Iris pigment epithelial cell (primary cell): ENCODE measurements around the gene RIPPLY1.
A peak's percentile ranks its signal among the peaks of the same experiment; 100 is the strongest.

Source experiments
- DNase-seq: peaks from one replicate; pipeline ENCODE4 v3.0.0-alpha.2; 2011; ENCODE audit warnings: low read depth

RIPPLY1 gene, protein sequence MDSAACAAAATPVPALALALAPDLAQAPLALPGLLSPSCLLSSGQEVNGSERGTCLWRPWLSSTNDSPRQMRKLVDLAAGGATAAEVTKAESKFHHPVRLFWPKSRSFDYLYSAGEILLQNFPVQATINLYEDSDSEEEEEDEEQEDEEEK

DNA sequence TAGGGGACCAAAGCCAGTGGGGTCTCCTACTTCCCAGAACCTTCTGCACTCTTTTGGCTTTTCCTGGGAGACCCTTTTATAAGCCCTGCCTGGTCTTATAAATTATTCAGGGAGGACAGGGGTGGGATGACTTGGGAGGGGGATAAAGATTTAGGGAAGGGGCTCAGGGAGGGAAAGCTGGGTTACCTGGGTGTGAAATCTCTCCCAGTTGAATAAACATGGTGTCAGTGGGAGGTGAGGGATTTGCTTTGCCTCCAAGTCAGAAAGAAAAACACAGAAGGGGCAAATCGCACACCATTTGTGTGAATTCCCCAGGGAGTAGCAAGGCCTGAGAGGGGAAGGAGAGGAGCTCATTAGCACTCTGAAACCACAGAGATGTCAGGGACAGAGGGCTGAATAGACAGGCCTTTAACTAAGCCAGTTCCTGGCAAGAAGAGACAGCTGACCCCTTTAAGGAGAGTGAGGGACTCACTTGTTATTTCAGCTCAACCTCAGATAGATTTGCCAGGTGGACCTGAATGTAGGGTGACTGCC lies at the start of gene RIPPLY1:
Gene RIPPLY1, minus strand, starts transcription at position 51 of the 534 bp plus-strand sequence. CDS start 54 bp downstream, outside the sequence.
- no peak for DNase-seq

DNA sequence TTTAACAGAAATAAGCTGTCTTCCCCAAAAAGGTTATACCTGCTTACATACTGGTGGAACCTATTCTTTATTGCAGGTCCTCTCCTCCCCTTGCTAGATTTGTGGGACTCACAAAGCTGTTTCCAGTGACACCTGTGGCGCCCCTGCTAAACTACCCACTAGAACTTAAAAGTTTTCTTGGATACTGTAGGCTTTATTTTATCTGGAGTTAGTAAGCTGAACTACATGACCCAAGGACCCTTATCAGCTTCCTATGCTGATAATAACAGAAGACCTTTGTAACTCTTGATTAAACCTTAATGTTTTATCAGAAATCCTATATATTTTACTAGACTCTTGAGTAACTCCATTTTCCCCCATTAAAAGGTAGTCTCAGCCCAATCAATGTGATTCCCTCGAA lies 49.4 kb upstream of the RIPPLY1 start:
- no peak for DNase-seq

DNA sequence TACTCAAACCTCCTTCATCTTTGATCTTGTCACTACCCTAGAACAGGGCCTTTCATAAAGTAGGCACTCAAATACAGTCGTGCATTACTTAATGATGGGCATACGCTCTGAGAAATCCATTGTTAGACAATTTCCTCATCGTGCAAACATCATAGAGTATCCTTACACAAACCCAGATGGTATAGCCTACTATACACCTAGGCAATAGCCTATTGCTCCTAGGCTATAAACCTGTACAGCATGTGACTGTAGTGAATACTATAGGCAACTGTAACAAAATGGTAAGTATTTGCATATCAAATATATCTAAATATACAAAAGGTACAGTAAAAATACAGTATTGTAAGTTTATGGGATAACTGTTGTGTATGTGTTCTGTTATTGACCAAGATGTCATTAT lies 48.9 kb upstream of the RIPPLY1 start:
- DNase-seq = no peak

DNA sequence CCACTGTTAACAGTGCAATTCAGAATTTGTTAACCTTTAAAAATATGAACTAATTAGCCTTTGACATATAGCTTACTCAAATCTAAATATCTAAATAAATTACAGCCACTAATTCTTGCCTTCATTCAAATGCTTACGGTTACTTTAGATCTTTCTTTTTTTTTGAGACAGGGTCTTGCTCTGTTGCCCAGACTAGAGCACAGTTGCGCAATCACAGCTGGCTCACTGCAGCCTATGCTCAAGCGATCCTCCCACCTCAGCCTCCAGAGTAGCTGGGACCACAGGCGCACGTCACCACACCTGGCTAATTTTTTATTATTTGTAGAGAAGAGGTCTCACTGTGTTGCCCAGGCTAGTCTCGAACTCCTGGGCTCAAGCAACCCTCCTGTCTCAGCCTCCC lies 48.1 kb upstream of the RIPPLY1 start:
- no peak for DNase-seq

GRCh38 chrX:106950381-106950780 lies 47.2 kb upstream of the RIPPLY1 start:
- DNase-seq = no peak

DNA sequence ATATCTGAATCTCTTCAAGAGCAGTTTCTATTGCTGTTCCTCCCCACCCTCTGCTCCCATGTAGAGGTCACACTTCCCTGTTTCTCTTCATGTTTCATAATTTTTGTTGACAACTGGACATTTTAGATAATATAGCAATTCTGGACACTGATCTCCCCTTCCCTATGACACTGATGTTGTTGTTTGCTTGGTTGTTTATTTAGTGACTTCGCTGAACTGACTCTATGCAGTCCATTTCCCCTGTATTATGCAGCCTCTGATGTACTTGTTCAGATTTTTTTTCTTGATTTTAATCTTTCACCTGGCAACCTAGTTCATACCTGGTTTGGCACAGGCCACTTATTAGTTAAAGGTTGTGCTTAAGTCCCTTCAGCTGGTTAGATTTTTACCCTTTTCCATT lies 46.2 kb upstream of the RIPPLY1 start:
- DNase-seq = no peak

DNA sequence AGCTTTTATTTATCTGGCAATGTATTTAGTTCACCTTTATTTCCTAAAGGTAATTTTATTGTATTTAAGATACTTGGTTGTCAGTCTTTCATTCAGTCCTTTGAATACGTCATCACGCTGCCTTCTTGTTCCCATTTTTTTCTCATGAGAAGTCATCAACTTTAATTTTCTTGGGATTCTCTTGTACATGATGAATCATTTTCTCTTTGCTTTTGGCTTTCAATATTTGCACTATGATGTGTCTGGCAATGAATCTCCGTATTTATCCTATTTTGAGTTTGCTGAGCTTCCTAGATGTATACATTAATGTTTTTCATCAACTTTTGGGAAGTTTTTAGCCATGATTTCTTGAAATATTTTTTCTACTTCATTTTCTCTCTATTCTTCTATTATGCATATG lies 45.5 kb upstream of the RIPPLY1 start:
- peak; percentile 8 for DNase-seq

DNA sequence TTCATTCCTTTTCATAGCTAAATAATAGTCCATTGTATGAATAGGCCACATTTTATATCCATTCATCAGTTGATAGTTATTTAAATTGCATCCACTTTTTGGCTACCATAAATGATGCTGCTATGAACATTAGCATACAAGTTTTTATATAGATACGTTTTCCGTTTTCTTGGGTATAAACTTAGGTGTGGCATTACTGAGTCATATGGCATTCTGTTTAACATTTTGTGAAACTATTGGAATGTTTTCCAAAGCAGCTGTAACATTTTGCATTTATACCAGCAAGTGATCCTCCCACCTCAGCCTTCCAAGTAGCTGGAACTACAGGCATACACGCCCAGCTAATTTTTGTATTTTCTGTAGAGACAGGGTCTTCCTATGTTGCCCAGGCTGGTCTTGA lies 43.3 kb upstream of the RIPPLY1 start:
- DNase-seq = no peak

- no peak for DNase-seq
Observed at GRCh38 chrX:106940068-106940467, 36.9 kb upstream of the RIPPLY1 start.

- no peak for DNase-seq
Observed at GRCh38 chrX:106939566-106939965, 36.4 kb upstream of the RIPPLY1 start.

DNA sequence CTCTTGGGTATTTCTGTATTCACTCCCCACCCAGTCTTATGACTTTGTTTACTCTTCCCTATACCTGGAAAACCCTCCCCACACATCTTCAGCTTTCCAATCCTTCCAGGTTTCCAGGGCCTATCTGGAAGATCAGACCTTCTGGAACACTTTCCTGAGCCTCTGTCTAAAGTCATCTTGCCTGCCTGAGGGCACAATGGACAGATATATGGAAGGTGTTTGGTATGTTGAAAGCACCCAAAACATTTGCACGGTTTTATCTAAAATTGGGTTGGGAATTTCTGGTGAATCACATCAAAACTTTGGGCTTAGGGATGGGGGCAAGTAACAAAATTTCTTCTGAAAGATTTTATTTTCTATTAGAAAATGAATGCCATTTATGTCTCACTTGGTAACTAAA lies 33.1 kb upstream of the RIPPLY1 start:
- no peak for DNase-seq

GRCh38 chrX:106935175-106935574 lies 32.0 kb upstream of the RIPPLY1 start:
- no peak for DNase-seq

DNA sequence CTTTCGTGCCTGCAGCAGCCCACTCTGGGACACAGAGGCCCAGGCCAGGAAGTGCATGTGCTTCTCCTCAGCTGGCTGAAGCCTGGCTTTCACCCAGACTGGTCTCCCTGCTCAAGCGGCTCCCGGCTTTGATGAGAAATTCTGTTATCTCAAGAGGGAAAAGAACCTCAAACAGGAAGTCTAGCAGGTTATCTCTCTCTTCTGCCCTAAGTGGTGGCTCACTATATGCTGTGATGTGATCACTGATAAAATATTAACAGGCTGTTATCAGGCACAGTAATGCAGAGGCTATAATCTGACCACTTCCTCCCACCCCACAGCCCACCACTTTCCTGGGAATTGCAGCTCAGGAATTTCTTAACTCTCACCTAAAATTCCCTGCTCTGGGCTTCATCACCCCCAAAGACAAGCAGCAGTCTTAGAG lies 30.4 kb upstream of the RIPPLY1 start:
- DNase-seq = peak; percentile 34

- peak; percentile 60 for DNase-seq
Observed at GRCh38 chrX:106932960-106933537, 29.9 kb upstream of the RIPPLY1 start.

DNA sequence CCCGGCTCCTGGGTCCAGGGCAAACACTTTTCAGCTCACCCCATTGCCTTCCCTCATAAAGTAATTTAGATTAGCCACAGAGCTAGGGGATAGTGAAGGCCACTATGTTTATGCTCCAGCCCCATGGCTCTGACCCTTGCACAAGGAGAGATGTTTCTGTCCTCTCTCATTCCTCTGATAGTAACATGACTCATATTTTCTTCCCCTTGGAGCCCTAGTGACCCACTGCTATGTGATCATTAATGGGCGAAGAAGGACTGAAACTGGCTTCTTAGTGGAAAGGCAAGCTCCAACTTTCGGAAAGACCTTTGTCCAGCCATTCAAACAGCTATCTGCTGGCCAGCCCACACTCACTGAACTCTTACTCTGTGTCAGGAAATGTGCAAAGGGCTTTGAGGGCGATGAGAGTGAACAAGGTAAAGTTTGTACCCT lies 29.4 kb upstream of the RIPPLY1 start:
- DNase-seq = peak; percentile 50

DNA sequence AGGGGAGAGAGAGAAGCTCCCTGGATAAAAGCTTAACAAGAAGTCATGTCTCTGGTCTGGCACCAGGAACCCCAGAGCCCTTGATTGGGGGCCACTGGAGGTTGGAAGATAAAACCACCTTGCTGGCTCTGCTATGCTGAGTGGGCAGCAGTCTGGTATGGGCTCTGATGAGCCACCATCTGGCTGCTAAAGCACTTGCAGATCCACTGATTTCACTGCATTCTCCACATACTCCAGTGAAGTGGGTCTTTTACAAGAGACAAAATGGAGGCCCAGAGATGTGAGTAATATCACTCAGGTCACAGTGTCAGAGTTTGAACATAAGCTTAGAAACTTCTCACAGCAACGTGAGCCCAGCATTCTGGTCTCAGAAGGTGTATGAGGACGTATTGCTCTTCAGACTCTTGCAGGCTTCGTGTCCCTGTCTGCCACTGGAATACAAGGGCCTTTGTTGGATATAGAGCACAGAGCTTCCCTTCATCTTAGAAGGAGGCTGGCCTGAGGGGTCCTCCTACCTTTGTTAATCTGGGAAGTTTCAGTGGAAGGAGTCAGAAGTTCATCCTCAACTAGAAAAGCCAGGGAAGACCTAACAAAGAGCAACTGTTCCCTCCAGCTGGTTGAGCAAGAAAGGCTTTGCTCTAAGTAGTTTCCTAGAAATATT lies 28.8 kb upstream of the RIPPLY1 start:
- DNase-seq = peak; percentile 57

DNA sequence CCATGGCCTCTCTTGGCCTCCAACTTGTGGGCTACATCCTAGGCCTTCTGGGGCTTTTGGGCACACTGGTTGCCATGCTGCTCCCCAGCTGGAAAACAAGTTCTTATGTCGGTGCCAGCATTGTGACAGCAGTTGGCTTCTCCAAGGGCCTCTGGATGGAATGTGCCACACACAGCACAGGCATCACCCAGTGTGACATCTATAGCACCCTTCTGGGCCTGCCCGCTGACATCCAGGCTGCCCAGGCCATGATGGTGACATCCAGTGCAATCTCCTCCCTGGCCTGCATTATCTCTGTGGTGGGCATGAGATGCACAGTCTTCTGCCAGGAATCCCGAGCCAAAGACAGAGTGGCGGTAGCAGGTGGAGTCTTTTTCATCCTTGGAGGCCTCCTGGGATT lies 25.1 kb upstream of the RIPPLY1 start:
- no peak for DNase-seq

DNA sequence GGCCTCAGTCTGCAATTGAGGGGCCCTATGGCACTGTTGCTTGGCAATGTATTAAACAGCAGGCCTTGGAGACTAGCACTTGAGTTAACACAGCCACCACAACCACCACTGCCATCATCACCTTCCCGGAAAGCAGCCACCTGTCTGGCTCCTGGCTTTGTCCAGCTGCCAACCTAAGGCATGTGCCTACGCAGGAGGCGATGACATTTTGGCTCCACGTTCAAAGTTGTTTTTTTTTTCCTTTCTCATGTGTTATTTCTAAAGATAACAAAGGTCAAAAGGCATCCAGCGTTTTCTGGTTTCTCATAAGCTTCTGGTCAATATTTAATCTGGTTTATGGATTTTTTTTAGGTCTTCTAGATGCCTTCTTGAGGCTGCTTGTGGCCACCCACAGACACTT lies 24.6 kb upstream of the RIPPLY1 start:
- DNase-seq = no peak

GRCh38 chrX:106927023-106927422 lies 23.9 kb upstream of the RIPPLY1 start:
- no peak for DNase-seq

DNA sequence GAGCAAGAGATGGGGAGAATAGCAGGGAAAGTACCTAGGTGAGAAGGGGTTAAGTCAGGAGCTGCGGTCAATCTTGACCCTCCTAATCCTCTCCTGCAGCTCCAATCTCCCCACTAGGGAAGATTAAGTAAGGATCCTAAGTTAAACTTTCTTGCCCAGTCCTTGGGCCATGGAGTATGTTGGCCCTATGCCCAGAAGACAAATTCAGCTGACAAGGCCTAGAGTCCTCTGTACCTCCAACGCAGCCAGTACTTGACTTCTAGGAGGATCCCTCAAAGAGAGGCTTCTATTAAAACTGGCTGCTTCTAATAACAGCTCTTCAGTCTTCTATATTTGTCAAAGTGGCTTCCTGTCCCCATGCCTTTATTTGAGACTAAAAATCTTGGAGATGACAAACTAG lies 18.5 kb upstream of the RIPPLY1 start:
- DNase-seq = no peak

- no peak for DNase-seq
Observed at GRCh38 chrX:106919932-106920452, 16.9 kb upstream of the RIPPLY1 start, which contains the start of gene CLDN2. Gene CLDN2 (plus strand): TSS chrX:106920402. CDS start chrX:106928229, 7,827 bp downstream.

GRCh38 chrX:106917830-106918500 lies 14.8 kb upstream of the RIPPLY1 start:
- peak; percentile 70 for DNase-seq
